H1 (cell line): ENCODE measurements around the gene UTP14A.

Experiments used
- CEBPB ChIP-seq: IDR thresholded peaks from 2 replicates; pipeline ENCODE4 v1.6.1; 2012; ENCODE audit warnings: low read depth, low read length
- CTCF ChIP-seq, 3 experiments: IDR thresholded peaks; 1 replicate in 2 of 3; 2 replicates in 1 of 3; pipeline versions ENCODE4 v1.5.1 to v1.6.1; 2011; ENCODE audit warnings: low read length in 3 of 3, mild to moderate bottlenecking in 3 of 3, inconsistent platforms in 2 of 3, low read depth in 1 of 3, moderate library complexity in 1 of 3; ENCODE audit not compliant: insufficient read depth in 1 of 3; ENCODE audit errors: control extremely low read depth in 1 of 3
- EZH2 ChIP-seq: fragments of 200-600 bp; sonication (generic); IDR thresholded peaks from 2 replicates; pipeline ENCODE4 v1.7.1; 2012; ENCODE audit warnings: low read depth, mild to moderate bottlenecking, moderate library complexity, low read length, inconsistent platforms; ENCODE audit not compliant: severe bottlenecking
- HDAC2 ChIP-seq, 2 experiments: fragments of 300-600 bp in 1 of 2; sonication (generic) in 1 of 2; IDR thresholded peaks; 2 replicates each; pipeline ENCODE4 v1.6.1; 2011 to 2012; ENCODE audit warnings: low read depth in 2 of 2, low read length in 2 of 2, mild to moderate bottlenecking in 2 of 2, moderate library complexity in 2 of 2, borderline replicate concordance in 1 of 2, inconsistent platforms in 1 of 2
- HDAC6 ChIP-seq: IDR thresholded peaks from one replicate; pipeline ENCODE4 v1.7.1; 2012; ENCODE audit warnings: low read depth, mild to moderate bottlenecking, inconsistent platforms, low read length, moderate library complexity
- NRF1 ChIP-seq: IDR thresholded peaks from 2 replicates; pipeline ENCODE4 v1.6.1; 2011; ENCODE audit warnings: mild to moderate bottlenecking, low read depth, low read length, improper control_type of control experiment
- PHF8 ChIP-seq: fragments of 200-600 bp; sonication (generic); conservative IDR thresholded peaks from 2 replicates; pipeline ENCODE4 v1.7.1; 2012; ENCODE audit warnings: low read depth, mild to moderate bottlenecking, inconsistent platforms, low read length, moderate library complexity
- POLR2A ChIP-seq, 2 experiments: IDR thresholded peaks; 1 replicate in 1 of 2; 2 replicates in 1 of 2; pipeline ENCODE4 v1.6.1; 2011; ENCODE audit warnings: low read depth in 2 of 2, low read length in 2 of 2, mild to moderate bottlenecking in 2 of 2; ENCODE audit errors: control extremely low read depth in 1 of 2
- POLR2AphosphoS5 ChIP-seq: IDR thresholded peaks from 2 replicates; pipeline ENCODE4 v1.6.1; 2011; ENCODE audit warnings: low read depth, low read length
- RBBP5 ChIP-seq: IDR thresholded peaks from 2 replicates; pipeline ENCODE4 v1.7.1; 2012; ENCODE audit warnings: low read depth, mild to moderate bottlenecking, inconsistent platforms, low read length, moderate library complexity, borderline replicate concordance
- RFX5 ChIP-seq: IDR thresholded peaks from 2 replicates; pipeline ENCODE4 v1.6.1; 2011; ENCODE audit warnings: low read depth, low read length, improper control_type of control experiment, borderline replicate concordance
- SRF ChIP-seq: IDR thresholded peaks from 2 replicates; pipeline ENCODE4 v1.6.1; 2011; ENCODE audit warnings: mild to moderate bottlenecking, low read depth, low read length, moderate library complexity
- TF ChIP-seq, protein P1 (sequence below): IDR thresholded peaks from 2 replicates; pipeline ENCODE4 v1.6.1; 2012; ENCODE audit warnings: inconsistent platforms
- TF ChIP-seq, protein P2 (sequence below): IDR thresholded peaks from 2 replicates; pipeline ENCODE4 v1.6.1; 2012; ENCODE audit warnings: low read length, inconsistent platforms

DNA sequence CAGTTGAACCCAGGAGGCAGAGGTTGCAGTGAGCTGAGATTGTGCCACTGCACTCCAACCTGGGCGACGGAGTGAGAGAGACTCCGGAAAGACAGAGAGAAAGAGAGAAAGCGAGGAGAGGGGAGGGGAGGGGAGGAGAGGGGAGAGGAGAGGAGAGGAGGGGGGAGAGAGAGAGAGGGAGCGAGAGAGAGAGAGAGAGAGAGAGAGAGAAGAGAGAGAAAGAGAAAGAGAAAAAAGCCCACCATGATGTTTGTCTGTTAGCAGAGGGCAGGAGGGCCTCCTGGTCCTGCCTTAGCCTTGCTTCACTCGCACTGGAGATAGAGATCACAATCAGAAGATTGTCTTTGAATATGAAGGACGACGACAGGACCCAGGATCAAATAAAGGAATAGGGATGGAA lies 57.8 kb downstream of the UTP14A start:
- TF ChIP-seq CTCF (IDR thresholded peaks at IDR 0.05; ENCODE audit: control extremely low read depth in 1 of 3, insufficient read depth in 1 of 3, low read depth in 1 of 3, low read length in 3 of 3) (no peak), CEBPB (no peak), POLR2A (IDR thresholded peaks at IDR 0.05; ENCODE audit: control extremely low read depth in 1 of 2, low read depth in 2 of 2, low read length in 2 of 2) (no peak), PHF8 (no peak), RBBP5 (no peak), SRF (no peak), NRF1 (no peak), HDAC2 (IDR thresholded peaks at IDR 0.05; ENCODE audit: borderline replicate concordance in 1 of 2, low read depth in 2 of 2, low read length in 2 of 2) (no peak), EZH2 (no peak), POLR2AphosphoS5 (no peak), RFX5 (no peak), HDAC6 (no peak)
- TF ChIP-seq, protein P1, sequence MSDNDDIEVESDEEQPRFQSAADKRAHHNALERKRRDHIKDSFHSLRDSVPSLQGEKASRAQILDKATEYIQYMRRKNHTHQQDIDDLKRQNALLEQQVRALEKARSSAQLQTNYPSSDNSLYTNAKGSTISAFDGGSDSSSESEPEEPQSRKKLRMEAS, result no peak
- TF ChIP-seq, protein P2, sequence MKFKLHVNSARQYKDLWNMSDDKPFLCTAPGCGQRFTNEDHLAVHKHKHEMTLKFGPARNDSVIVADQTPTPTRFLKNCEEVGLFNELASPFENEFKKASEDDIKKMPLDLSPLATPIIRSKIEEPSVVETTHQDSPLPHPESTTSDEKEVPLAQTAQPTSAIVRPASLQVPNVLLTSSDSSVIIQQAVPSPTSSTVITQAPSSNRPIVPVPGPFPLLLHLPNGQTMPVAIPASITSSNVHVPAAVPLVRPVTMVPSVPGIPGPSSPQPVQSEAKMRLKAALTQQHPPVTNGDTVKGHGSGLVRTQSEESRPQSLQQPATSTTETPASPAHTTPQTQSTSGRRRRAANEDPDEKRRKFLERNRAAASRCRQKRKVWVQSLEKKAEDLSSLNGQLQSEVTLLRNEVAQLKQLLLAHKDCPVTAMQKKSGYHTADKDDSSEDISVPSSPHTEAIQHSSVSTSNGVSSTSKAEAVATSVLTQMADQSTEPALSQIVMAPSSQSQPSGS, result no peak
